ENCODE measurements around the gene CDRT15L2. TPM values are rescaled to one million over a fixed set of nuclear protein-coding genes. Genes with fewer than 3 reads are reported as not detected.
"Not testable (repeated sequence)": the region's sequence is repeated elsewhere in the genome, so short reads cannot be mapped to it uniquely, and the experiment has no call there.

CDRT15L2 gene
- total and polyA plus RNA-seq, 10 of the 15 experiments (the other 5 are each of a cell fraction or from before 2014, with no cell fraction given), result not detected

DNA sequence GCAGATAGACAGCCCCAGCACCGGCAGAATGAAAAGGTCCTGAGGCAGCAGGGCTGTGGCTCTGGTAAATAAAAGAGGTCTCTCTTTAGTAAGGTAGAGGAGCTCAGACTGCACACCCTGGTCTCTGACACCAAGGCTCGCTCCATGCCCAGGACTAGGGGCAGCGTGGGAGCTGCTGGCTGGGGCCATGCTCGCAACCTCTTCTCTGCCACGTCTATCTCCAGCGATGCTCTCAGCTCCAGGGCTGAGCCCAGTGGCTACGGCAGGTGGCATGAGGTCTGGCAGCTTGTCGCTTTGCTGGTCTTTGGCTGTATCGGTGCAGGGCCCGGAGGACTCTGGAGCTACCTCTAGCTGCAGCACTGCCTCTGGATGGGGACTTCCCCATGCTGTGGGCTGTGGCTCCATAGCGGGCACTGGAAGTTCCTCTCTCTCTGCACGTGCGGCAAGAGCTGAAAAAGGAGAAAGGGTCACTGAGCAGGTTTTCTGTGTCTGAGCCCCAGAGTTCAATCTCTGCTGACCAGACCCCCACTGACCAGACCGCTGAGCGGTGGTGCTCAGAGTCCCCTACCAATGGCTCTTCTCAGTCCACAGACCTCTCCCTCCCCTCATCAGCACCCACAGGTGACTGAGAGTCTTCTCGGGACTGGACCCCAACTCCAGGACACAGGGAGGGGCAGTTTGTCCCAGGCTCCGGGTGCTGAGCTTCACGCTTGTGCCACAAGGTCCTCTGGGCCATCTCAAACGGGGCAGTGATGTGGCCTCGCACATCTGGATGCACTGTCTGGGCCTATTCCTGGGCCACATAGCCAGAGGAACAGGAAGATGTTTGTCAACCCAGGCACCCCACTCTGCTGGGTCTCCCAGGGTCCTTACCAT is 24.2 kb upstream of the CDRT15L2 start:
- POLR2A ChIA-PET; H2AFZ ChIP-seq (ENCODE audit: control insufficient read depth, low read depth, low read length); DNase-seq (ENCODE audit: low read depth, low spot score); H3K4me2 ChIP-seq (ENCODE audit: control insufficient read depth, insufficient read depth); H3K9me3 ChIP-seq (replicated peaks; ENCODE audit: control insufficient read depth, insufficient read depth, low read length); H3K9ac ChIP-seq (ENCODE audit: control insufficient read depth, insufficient read depth, low read length); H4K20me1 ChIP-seq (ENCODE audit: control insufficient read depth, insufficient read depth); H3K79me2 ChIP-seq (ENCODE audit: control insufficient read depth, insufficient read depth, low read length); FAIRE-seq; H3K27ac ChIP-seq (ENCODE audit: control insufficient read depth, insufficient read depth); H3K27me3 ChIP-seq (replicated peaks in 1 of 2; ENCODE audit: control insufficient read depth in 2 of 2, insufficient read depth in 2 of 2, low read length in 1 of 2); H3K4me1 ChIP-seq (ENCODE audit: control insufficient read depth, insufficient read depth, low read length); intact Hi-C loops (cut with micrococcal nuclease; ENCODE audit: unreplicated experiment); in situ Hi-C loops (cut with MboI); BruUV-seq (replicated peaks); CTCF ChIA-PET; SMC1A ChIA-PET (ENCODE audit: uncharacterized antibody, unreplicated experiment); RAD21 ChIA-PET (ENCODE audit: unreplicated experiment); H3K4me3 ChIP-seq; H3K36me3 ChIP-seq (ENCODE audit: control insufficient read depth in 2 of 2, insufficient read depth in 2 of 2, low read length in 1 of 2): not testable (repeated sequence)
- WGBS (ENCODE audit: insufficient coverage, insufficient replicate concordance, low lambda C conversion rate, missing lambda C conversion rate), result 41% methylated on average over 8 of the region's 20 CpGs
- ATAC-seq, result peak; percentile 48; the same call in 2 of the 3 replicates

GRCh38 chr17:20558096-20558495 is 21.4 kb upstream of the CDRT15L2 start:
- H3K4me1 ChIP-seq (ENCODE audit: control insufficient read depth, insufficient read depth, low read length); H3K4me2 ChIP-seq (ENCODE audit: control insufficient read depth, insufficient read depth); RAD21 ChIA-PET (ENCODE audit: unreplicated experiment); POLR2A ChIA-PET; H3K27ac ChIP-seq (ENCODE audit: control insufficient read depth, insufficient read depth); H4K20me1 ChIP-seq (ENCODE audit: control insufficient read depth, insufficient read depth); H3K27me3 ChIP-seq (replicated peaks in 1 of 2; ENCODE audit: control insufficient read depth in 2 of 2, insufficient read depth in 2 of 2, low read length in 1 of 2); FAIRE-seq; CTCF ChIA-PET; H2AFZ ChIP-seq (ENCODE audit: control insufficient read depth, low read depth, low read length); SMC1A ChIA-PET (ENCODE audit: uncharacterized antibody, unreplicated experiment); H3K9ac ChIP-seq (ENCODE audit: control insufficient read depth, insufficient read depth, low read length); H3K4me3 ChIP-seq; H3K79me2 ChIP-seq (ENCODE audit: control insufficient read depth, insufficient read depth, low read length); in situ Hi-C loops (cut with MboI); H3K9me3 ChIP-seq (replicated peaks; ENCODE audit: control insufficient read depth, insufficient read depth, low read length); ATAC-seq; BruUV-seq (replicated peaks); DNase-seq (ENCODE audit: low read depth, low spot score); intact Hi-C loops (cut with micrococcal nuclease; ENCODE audit: unreplicated experiment); H3K36me3 ChIP-seq (ENCODE audit: control insufficient read depth in 2 of 2, insufficient read depth in 2 of 2, low read length in 1 of 2): not testable (repeated sequence)
- 34% methylated on average over 5 of the region's 5 CpGs for WGBS (ENCODE audit: insufficient coverage, insufficient replicate concordance, low lambda C conversion rate, missing lambda C conversion rate)

GRCh38 chr17:20559018-20559417 is 20.5 kb upstream of the CDRT15L2 start:
- BruUV-seq (replicated peaks); H3K27me3 ChIP-seq (replicated peaks in 1 of 2; ENCODE audit: control insufficient read depth in 2 of 2, insufficient read depth in 2 of 2, low read length in 1 of 2); intact Hi-C loops (cut with micrococcal nuclease; ENCODE audit: unreplicated experiment); RAD21 ChIA-PET (ENCODE audit: unreplicated experiment); H3K9me3 ChIP-seq (replicated peaks; ENCODE audit: control insufficient read depth, insufficient read depth, low read length); H3K9ac ChIP-seq (ENCODE audit: control insufficient read depth, insufficient read depth, low read length); POLR2A ChIA-PET; SMC1A ChIA-PET (ENCODE audit: uncharacterized antibody, unreplicated experiment); FAIRE-seq; H3K4me2 ChIP-seq (ENCODE audit: control insufficient read depth, insufficient read depth); H3K36me3 ChIP-seq (ENCODE audit: control insufficient read depth in 2 of 2, insufficient read depth in 2 of 2, low read length in 1 of 2); H3K4me1 ChIP-seq (ENCODE audit: control insufficient read depth, insufficient read depth, low read length); H3K27ac ChIP-seq (ENCODE audit: control insufficient read depth, insufficient read depth); CTCF ChIA-PET; H2AFZ ChIP-seq (ENCODE audit: control insufficient read depth, low read depth, low read length); DNase-seq (ENCODE audit: low read depth, low spot score); H3K79me2 ChIP-seq (ENCODE audit: control insufficient read depth, insufficient read depth, low read length); H4K20me1 ChIP-seq (ENCODE audit: control insufficient read depth, insufficient read depth); in situ Hi-C loops (cut with MboI); H3K4me3 ChIP-seq; ATAC-seq: not testable (repeated sequence)
- 40% methylated on average over 9 of the region's 9 CpGs for WGBS (ENCODE audit: insufficient coverage, insufficient replicate concordance, low lambda C conversion rate, missing lambda C conversion rate)

Data from GM12878 (cell line).